ENCODE measurements around the gene CRKL.

The CRKL gene

GRCh38 chr22:20965104-20965887 lies 48.1 kb downstream of the CRKL start:
- DNase-seq (ENCODE audit: low read depth), result no peak
- H3K4me3 ChIP-seq (ENCODE audit: control insufficient read depth, low read depth, low read length), result peak overlapping the region; percentile 15
- no peak for TF ChIP-seq CTCF (IDR thresholded peaks at IDR 0.05; ENCODE audit: control insufficient read depth, insufficient read depth, low read depth, low read length, missing control alignments)

GRCh38 chr22:20965888-20966855 lies 49.0 kb downstream of the CRKL start:
- no peak overlapping the region for H3K4me3 ChIP-seq (ENCODE audit: control insufficient read depth, low read depth, low read length)
- DNase-seq (ENCODE audit: low read depth), result no peak
- TF ChIP-seq CTCF (IDR thresholded peaks at IDR 0.05; ENCODE audit: control insufficient read depth, insufficient read depth, low read depth, low read length, missing control alignments), result no peak

- no peak for TF ChIP-seq CTCF (IDR thresholded peaks at IDR 0.05; ENCODE audit: control insufficient read depth, insufficient read depth, low read depth, low read length, missing control alignments)
- no peak for DNase-seq (ENCODE audit: low read depth)
- no peak within 1 kb of the TSS for H3K4me3 ChIP-seq (ENCODE audit: control insufficient read depth, low read depth, low read length)
Measured at GRCh38 chr22:20966883-20967696, 49.9 kb downstream of the CRKL start, which contains the start of gene AIFM3. Gene AIFM3, plus strand, starts transcription at chr22:20967255. Its CDS starts 690 bp downstream, at chr22:20967945.

GRCh38 chr22:20967697-20968211 lies 50.5 kb downstream of the CRKL start:
- no peak for TF ChIP-seq CTCF (IDR thresholded peaks at IDR 0.05; ENCODE audit: control insufficient read depth, insufficient read depth, low read depth, low read length, missing control alignments)
- H3K4me3 ChIP-seq (ENCODE audit: control insufficient read depth, low read depth, low read length), result no peak overlapping the region
- DNase-seq (ENCODE audit: low read depth), result no peak

- no peak for DNase-seq (ENCODE audit: low read depth)
Measured at GRCh38 chr22:20968281-20968977, 51.2 kb downstream of the CRKL start.

More at GRCh38 chr22:20968281-20968977, 51.2 kb downstream of the CRKL start:
- TF ChIP-seq CTCF (IDR thresholded peaks at IDR 0.05; ENCODE audit: control insufficient read depth, insufficient read depth, low read depth, low read length, missing control alignments), result no peak
- H3K4me3 ChIP-seq (ENCODE audit: control insufficient read depth, low read depth, low read length), result no peak overlapping the region
